Epithelial cell of prostate (primary cell): ENCODE measurements around the gene C1orf94.

Experiments
- DNase-seq: peaks from one replicate; pipeline ENCODE4 v3.0.0-alpha.2; 2011; ENCODE audit warnings: low read depth, low spot score
- H3K27ac ChIP-seq: fragments of 450-650 bp; 2 replicates; pipeline ENCODE4 v1.5.1; 2017; ENCODE audit warnings: mild to moderate bottlenecking

C1orf94 gene

GRCh38 chr1:34237151-34237815 is 60.6 kb downstream of the C1orf94 start:
- H3K27ac ChIP-seq = no peak overlapping the region
- DNase-seq = no peak

GRCh38 chr1:34245967-34246366 is 69.3 kb downstream of the C1orf94 start:
- DNase-seq = no peak

GRCh38 chr1:34250342-34250741 is 73.6 kb downstream of the C1orf94 start:
- no peak overlapping the region for H3K27ac ChIP-seq
- DNase-seq = no peak

More at GRCh38 chr1:34245967-34246366, 69.3 kb downstream of the C1orf94 start:
- no peak overlapping the region for H3K27ac ChIP-seq

- H3K27ac ChIP-seq = no peak overlapping the region
- no peak for DNase-seq
Observed at GRCh38 chr1:34262023-34262853, 85.5 kb downstream of the C1orf94 start.

- H3K27ac ChIP-seq = no peak overlapping the region
- DNase-seq = no peak
Observed at GRCh38 chr1:34262921-34263320, 86.2 kb downstream of the C1orf94 start.

GRCh38 chr1:34263406-34263805 is 86.7 kb downstream of the C1orf94 start:
- no peak overlapping the region for H3K27ac ChIP-seq
- DNase-seq = no peak

GRCh38 chr1:34265396-34265795 is 88.7 kb downstream of the C1orf94 start:
- no peak overlapping the region for H3K27ac ChIP-seq
- DNase-seq = no peak

GRCh38 chr1:34266127-34266951 is 89.6 kb downstream of the C1orf94 start:
- DNase-seq = peak; percentile 2
- no peak overlapping the region for H3K27ac ChIP-seq

- H3K27ac ChIP-seq = no peak overlapping the region
- DNase-seq = no peak
Observed at GRCh38 chr1:34267326-34267725, 90.6 kb downstream of the C1orf94 start.

GRCh38 chr1:34268311-34268954 is 91.7 kb downstream of the C1orf94 start:
- peak; percentile 34 for DNase-seq
- H3K27ac ChIP-seq = no peak overlapping the region
